ENCODE data around the gene ZNF581.

ZNF581 gene

DNA sequence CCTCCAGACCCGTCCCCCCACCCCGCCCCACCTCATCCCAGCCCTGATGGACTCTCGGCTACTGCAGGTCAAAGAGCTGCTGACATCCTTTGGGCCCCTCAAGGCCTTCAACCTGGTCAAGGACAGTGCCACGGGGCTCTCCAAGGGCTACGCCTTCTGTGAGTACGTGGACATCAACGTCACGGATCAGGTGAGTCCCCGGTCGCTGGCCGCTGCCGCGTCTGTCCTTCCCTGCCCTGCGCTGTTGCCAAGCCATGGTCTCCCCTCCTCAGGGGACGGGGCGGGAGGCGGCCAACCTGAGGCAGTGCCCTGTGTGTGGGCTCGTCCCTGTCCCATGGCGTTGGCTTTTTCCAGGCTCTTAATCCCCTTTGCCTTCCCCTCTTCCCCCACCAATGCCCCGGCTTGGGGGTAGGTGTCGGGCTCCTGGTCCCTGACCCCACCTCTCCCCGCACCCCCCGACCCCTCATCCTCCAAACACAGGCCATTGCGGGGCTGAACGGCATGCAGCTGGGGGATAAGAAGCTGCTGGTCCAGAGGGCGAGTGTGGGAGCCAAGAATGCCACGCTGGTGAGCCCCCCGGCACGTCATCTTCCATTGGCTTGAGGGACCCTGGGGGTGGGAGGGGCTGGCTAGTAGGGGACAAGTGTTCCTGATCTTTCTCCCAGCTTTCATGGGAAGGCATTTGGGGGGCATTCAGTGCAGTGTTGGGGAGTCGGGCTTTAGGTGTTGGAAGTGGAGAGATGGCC lies 25.3 kb downstream of the ZNF581 start:
- DNase-seq = no peak

DNA sequence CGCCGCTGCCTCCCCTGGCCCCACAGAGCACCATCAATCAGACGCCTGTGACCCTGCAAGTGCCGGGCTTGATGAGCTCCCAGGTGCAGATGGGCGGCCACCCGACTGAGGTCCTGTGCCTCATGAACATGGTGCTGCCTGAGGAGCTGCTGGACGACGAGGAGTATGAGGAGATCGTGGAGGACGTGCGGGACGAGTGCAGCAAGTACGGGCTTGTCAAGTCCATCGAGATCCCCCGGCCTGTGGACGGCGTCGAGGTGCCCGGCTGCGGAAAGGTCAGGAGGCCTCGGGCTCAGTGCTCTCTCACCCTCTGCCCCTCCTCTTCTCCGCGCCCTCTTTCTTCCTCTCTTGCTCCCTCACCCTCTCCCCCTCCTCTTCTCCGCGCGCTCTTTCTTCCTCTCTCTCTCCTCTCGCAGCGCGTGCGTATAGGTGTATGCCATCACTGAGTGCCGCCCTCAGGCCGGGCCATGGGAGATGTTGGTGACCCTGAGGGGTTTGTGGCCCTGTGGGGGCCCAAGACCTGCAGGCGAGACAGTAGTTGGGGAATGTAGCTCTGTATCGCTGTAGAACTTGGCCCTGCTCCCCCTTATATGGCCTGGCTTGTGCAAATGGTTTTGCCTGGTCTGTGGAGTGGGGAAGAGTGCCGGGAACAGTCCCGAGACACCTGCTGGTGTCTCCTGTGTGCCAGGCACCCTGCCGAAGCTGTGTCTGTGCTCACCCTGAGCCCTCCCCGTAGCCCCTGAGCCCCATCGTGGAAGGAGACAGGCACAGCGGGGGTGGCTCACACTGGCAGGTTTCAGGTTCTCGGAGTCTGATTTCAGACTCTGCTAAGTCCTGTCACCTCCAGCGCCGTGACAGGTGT lies 26.2 kb downstream of the ZNF581 start:
- DNase-seq = no peak

DNA sequence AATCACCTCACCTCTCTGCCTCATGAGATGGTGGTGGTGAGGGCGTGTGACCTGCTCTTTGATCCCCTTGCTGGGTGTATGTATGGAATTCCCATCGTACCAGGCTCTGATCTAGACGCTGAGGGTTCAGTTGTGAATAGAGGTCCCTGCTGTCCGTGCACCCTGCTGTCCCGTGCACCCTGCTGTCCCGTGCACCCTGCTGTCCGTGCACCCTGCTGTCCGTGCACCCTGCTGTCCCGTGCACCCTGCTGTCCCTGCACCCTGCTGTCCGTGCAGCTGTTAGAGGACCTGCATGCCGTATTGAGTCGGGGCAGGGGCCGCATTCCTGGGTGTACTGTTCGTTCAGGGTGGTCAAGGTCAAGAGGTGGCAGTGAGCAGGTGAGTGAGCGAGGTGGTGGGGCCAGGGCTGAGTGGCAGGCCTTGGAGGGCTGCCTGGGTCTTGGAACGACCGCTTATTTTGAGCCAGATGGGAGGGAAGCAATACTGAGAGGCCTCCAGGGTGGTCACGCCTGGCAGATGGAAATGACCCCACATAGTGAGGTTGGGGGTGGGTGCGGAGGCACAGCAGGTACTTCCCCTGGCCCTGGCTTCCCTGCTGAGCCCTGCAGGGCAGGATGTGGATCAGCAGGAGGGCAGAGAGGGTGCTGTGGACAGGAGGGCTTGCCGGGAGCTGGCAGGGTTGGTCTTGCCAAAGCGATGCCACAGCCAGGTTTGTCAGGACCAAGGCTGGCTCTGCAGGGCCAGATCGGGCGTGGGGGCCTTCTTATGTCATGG lies 27.0 kb downstream of the ZNF581 start:
- DNase-seq = no peak

DNA sequence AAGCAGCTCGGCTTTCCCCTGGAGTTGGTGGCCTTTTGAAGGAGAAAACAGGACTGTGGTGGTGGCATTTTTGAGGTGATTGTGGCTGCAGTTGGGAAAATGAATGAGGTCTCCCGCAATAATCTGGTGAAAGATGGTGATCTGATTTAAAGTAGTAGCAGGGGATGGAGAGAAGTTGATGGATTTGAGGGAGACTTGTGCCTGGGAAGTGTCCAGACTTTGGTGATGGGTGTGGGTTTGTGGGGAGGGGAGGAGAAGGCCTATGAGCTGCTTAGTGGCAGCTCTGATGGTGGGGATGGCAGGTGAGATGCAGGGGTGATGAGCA lies 27.6 kb downstream of the ZNF581 start:
- DNase-seq = no peak

DNA sequence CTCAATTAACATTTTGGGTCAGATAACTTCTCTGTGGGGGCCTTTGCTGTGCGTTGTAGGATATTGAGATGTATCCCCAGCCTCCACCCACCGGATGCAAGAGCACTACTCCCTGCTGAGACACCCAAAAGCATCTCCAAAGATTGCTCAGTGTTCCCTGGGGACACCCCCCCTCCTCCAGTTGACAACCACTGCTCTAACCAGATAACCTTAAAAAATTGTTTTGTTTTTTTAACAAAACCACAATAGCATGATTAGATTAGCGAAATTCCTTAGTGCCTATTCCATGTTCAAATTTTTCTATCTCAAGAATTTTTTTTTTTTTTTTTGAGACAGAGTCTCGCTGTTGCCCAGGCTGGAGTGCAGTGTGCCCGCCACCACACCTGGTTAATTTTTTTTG lies 29.0 kb downstream of the ZNF581 start:
- no peak for DNase-seq

DNA sequence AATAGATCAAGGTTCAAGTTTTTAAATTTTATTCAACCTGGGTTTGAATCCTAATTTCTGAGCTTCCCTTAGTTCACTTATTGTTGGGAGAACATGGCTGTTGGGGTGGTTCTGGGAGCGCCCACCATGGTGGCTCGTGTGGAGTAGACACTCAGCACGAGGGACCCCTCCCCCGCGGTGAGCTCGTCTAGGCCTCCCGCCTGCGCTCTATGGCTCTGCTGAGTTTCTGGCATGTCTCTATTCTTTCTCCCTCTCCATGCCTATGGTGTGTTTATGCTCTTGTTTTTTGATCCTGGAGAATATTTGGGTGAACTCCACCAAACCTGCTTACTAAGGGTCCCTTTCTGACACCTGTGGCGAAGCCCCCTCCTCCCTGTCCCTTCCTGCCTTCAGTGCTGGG lies 30.0 kb downstream of the ZNF581 start:
- no peak for DNase-seq

DNA sequence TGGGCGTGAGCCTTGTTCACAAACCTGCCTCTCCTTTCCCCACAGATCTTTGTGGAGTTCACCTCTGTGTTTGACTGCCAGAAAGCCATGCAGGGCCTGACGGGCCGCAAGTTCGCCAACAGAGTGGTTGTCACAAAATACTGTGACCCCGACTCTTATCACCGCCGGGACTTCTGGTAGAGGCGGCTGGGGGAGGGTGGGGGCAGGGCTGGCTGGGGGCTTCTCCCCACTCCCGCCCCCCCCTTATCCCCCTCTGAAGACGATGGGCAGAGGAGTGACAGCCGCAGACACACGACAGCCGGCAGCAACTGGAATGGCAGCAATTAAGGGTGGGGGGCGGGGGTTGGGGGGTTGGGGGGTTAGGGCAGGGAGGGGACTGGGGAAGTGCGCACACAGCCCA lies 30.4 kb downstream of the ZNF581 start:
- no peak for DNase-seq

DNA sequence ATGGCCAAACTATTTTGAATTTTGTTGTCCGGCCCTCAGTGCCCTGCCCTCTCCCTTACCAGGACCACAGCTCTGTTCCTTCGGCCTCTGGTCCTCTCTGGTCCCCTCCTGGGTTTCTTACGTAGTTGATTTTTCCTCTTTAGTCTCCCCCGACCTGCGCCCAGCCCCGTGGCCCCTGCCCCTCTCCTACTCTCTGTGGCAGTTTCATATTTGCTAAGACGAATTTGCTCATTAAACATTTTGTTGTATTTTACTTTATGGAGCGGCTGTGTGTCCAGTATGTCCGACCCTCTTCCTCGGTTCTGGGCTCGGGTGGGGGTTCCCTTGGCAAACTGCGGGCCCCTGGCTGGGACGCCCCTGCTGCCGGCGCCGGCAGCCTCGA lies 31.0 kb downstream of the ZNF581 start:
- no peak for DNase-seq

DNA sequence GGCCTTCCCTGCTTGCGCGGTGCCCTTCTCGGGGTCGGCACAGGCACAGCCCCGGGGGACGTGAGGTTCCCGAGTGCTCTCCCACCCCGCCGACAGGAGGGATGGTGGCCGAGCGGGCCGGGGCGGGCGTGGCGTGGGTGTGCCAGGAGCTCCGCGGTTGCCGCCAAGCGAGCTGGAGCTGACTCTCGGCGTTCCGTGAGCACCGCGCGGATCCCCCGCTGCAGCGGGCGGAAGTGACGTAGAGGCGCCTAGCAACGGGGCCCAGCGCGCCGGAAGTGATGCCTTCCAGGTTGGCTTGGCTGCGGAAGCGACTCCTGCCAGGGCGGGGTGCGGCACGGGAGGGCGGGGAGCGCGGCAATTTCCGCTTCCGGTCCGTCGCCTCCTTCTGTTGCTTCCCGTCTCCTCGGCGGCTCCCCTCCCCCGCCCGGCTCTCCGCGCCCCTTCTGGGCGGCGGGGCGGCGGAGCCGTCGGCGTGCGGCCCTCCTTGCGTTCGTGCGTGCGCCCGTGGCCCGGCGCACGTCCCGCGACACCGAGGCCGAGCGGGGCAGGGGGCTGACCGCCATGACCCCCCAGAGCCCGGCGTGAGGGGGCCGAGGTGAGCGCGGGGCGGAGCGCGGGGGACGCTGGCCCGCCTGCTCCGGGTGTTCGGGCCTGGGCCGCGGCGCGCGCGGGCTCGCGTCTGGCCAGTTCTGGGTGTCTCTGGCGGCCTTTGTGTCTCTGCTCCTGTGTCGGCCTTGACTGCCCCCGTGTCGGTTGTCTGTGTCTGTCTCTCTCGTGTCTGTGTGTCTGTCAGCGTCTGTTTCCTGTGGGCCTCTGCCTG lies 31.6 kb downstream of the ZNF581 start, which contains the start of gene EPN1:
Gene EPN1, plus strand, starts transcription at position 386 of the 820 bp plus-strand sequence. CDS start 3,402 bp downstream, outside the sequence.
- DNase-seq = peak; percentile 80 to 88

DNA sequence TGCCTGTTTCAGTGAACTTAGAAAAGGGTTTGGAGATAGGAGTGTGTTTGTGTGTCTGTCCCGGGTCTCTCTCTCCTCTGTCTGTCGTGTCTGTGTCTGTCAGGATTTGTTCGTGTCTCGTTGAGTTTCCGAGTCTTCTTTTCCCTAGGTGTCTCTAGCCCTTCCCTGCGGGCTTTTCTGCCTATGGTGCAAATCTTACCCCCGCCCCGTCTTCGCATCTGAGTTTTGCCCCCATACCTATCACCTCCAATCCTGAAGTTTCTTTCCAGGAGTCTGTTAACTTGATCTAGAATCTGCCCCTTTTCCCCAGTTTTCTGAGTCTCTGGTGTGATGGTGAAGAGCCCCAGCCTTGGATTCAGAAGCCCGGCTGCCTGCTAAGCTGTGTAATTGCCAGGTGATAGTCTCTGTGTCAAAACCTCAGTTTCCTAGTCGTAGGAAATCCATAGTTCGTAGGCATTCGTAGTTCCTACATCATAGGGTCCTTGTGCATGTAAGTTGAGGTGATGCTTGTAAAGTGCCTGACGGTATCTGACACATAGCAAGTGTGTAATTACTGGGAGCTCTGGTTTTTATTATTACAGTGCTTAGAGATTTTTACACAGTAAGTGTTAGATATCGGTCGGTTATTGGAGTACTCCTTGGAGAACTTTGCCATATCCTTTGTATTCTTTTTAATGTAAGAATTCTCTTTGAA lies 32.4 kb downstream of the ZNF581 start:
- no peak for DNase-seq

DNA sequence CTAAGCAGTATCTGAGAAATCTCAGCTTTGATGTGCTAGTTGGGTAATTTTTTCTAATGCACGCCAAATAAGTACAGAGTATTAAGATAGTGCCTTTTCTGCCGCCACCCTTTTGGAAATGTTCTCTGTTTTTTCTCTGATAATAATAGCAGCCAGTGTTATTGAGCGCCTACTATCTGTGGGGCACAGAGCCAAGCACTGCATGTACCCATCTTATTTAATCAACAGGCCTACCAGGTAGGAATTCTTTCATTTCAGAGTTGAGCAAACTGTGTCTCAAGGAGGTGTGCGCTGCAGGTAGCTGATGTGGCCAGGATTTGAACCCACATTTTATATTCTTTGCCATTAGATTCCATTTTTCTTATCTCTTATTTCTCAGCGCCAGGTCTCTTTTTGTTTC lies 32.9 kb downstream of the ZNF581 start:
- no peak for DNase-seq

DNA sequence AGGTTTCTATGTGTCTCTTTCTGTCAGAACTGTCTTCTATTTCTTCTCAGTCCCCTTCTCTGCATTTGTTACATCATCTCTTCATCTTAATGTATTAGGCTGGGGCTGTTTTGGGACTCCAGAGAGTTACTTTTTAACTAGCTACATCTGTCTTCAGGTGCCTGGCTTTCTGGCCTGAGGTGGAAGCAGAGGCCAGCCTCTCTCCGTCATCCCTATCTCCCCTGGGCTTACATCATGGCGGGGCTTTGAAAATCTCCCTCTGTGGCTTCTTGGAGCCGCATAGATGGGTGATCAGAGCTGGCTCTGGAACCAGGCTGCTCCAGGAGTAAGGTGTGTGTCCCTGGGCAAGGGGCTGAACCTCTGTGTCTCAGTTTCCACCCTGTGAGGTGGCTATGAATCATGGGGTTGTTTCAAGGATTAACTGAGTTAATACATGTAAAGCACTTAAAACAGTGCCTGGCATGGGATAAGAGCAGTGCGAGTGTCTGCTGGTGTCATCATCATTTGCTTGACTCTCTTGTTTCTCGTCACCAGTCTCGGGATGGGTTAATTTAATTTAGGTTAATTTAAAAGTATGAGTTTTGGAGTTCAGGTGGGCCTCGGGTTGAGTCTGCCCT lies 33.5 kb downstream of the ZNF581 start:
- DNase-seq = no peak

DNA sequence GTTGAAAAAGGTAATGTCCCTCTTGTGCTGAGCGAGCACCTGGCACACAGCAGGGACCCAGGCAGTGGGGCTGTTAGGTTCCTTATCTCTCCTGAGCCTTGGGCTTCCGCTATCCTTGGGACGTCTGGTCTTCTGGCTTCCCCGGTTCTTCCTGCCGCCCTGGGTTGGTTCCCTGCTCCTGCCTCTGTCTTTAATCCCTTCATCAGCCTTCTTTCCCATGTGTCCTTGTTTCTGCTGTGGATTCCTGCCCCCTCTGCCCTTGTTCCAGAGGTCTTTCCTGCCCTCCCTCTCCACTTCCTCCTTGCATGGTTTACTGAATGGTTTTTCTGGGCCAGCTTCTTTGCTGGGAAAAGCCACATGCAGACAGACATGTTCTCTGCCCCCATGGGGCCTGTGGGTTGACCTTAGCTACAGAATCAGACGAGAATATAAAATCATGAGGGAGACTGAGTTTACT lies 34.2 kb downstream of the ZNF581 start:
- no peak for DNase-seq

DNA sequence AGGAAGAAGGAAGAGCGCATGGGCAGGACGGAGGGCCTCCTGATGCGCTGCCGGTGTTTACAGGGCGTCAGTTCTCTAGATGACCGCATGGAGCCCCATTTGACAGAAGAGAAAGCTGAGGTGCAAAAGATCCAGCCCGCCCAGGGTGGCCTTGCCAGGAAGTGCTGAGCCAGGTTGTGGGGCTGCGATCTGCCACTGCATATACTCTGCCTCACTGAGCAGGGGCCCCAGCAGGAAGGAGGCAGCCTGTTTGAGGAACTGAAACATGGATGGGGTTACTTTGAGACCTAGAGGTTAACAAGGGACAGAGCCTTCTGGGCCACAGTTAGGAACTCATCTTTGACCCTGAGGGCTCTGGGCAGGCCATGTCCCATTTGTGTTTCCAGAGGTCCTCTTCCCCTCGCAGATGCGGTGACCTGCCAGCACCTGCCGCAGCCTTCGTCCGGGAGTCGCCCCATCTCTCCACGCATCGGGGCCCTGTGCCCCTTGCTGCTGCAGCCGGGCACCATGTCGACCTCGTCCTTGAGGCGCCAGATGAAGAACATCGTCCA lies 34.7 kb downstream of the ZNF581 start:
- no peak for DNase-seq

DNA sequence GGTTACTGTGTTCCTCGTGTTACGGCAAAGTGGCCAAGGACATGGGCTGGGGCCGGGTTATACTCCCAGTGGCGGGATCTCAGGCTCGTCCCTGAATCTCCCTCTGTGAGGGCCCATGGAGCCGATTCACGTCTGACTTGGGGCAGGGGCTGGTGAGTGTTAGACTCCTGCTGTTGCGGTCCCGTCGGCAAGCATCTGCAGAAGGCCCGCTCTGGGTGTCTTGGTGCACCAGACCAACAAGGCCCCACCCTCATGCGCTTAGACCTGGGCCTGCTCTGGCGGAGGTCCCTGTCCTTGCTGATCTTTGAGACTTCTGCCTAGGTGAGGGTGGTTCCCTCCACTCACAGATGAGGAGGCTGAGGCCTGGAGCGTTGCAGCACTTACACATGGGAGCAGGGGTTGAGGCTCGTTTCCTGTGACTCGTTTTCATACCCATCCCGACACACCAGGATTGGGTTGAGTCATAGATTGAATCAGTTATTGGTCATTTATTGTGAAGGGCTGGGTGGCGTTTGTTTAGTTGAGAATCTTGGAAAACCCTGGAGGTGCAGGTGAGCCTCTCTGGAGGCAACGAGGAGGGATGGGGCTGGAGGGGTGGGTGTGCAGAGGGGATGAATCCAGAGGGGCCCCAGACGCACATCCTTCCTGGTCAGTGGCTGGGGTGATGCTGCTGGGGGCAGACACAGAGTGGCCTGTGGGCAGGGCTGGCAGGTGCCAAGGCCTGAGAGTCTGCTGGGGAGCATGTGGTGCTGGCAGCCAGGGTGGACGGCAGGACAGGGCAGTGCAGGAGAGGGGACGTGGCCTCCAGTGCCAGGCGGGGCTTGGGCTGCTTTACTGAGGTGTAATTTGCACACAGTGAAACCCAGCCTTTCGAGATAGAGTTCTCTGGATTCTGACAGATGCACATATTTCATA lies 36.2 kb downstream of the ZNF581 start:
- no peak for DNase-seq

DNA sequence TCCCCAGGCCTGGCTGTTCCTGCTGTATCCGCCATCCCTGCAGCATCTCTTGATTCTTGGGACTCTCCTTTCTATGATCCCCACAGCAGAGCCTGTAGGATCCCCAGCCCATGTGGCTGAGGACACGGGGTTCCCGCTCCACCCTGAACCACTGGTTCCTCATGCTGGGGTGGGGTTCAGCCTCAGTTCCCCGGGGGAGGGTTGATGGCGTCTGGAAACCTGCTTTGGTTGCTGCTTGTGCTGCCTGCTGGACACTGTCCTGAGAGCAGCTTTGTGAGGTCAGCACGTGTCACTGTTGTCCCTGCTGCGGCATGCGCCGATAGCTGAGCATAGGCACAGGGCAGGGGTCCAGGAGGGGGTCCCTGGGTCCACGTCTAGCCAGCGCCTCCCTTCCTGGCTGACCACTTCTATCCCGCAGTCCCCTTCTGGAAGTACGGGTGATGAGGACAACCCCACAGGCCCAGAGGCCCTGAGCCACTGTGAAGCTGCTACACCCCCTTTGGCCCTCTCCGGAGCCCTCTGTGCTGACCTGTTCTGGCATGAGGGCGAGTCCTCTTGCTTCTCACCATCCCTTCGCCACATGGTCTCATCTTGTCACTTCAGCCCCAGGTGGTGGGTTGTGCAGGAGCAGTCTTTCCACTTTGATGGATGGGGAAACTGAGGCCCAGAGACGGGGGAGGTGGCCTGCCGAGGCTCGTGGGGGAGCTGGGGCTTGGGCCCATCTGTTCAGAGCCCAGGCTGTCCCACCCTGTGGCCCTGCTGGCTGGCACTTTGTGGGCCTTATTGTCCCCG lies 37.1 kb downstream of the ZNF581 start:
- no peak for DNase-seq

DNA sequence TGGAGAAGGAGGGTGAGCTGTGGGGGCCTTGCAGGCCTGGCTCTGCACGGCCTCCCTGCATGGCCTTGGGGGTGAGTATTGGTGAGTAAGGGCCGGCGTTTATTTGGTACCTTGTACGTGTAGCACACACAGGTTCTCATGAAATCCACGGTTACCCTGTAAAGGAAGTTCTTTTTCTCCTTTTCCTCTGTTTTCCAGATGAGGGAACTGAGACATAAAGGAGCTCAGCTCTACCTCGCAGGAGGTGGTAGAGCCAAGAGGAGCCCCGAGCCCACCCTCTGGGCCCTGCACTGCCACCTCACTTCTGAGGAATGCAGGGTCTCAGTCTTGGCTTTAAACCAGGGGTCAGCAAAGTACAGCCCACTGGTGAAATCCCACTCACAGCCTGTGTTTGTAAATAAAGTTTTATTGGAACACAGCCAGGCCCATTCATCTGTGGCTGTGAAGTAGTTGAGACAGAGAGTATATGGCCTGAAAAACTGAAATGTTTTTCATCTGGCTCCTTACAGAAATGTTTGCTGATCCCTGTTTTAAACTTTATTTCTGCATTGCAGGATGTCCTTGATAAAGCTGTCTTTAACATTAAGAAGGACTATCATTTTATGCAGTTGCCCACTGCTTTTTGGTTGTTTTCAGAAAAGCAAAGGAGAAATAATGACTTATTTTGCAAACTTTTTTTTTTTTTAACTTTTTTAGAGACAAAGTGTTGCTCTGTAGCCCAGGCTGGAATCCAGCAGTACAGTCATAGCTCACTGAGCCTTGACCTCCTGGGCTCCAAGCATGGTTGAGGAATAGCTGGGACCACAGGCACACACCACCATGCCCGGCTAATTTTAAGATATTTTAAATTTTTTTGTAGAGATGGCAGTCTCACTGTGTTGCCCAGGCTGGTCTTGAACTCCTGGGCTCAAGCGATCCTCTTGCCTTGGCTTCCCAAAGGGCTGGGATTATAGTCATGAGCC lies 38.0 kb downstream of the ZNF581 start:
- DNase-seq = no peak
